IMR-90 (cell line): ENCODE measurements around the gene BLTP3A. TPM values are rescaled to one million over a fixed set of nuclear protein-coding genes. Genes with fewer than 3 reads are reported as not detected.

Experiments
- ATAC-seq: fragments of 200-7000 bp; cut with Tn5 transposase; 2 replicates; pipeline ENCODE4 v1.9.1; 2020; ENCODE audit warnings: low read depth, mild to moderate bottlenecking, moderate library complexity
- BruUV-seq: library from RNA; stranded (reverse); fragments of 400-500 nt; replicated peaks from 2 replicates; lab custom pipeline; 2021; lab: Mats Ljungman, UMichigan
- CTCF ChIA-PET: fragments of 300-600 bp; formaldehyde crosslinking; extraction: SDS; loops from one replicate; lab custom pipeline; 2021; ENCODE audit warnings: antibody characterized with exemption; lab: Yijun Ruan, JAX
- POLR2A ChIA-PET: fragments of 300-600 bp; sonication (Branson Sonifier 250); formaldehyde crosslinking; loops from one replicate; lab custom pipeline; 2022; ENCODE audit warnings: antibody characterized with exemption; ENCODE audit not compliant: unreplicated experiment; lab: Charles Lee
- DNase-seq: peaks from one replicate; pipeline ENCODE4 v3.0.0; 2013
- H2AFZ ChIP-seq: replicated peaks from 2 replicates; pipeline ENCODE3; 2013; ENCODE audit warnings: low read length, mild to moderate bottlenecking; ENCODE audit not compliant: poor library complexity
- H2AK5ac ChIP-seq: 2 replicates; pipeline ENCODE4 v1.6.1; 2013; ENCODE audit warnings: low read depth, low read length, inconsistent platforms
- H2AK9ac ChIP-seq: replicated peaks from 2 replicates; pipeline ENCODE3; 2013; ENCODE audit warnings: mild to moderate bottlenecking, low read depth, low read length, moderate library complexity; ENCODE audit not compliant: poor library complexity
- H2BK120ac ChIP-seq: 2 replicates; pipeline ENCODE4 v1.6.1; 2013; ENCODE audit warnings: low read depth, low read length, inconsistent platforms
- H2BK15ac ChIP-seq: 3 replicates; pipeline ENCODE4 v1.6.1; 2013; ENCODE audit warnings: low read depth, low read length, inconsistent platforms
- H2BK20ac ChIP-seq: 2 replicates; pipeline ENCODE4 v1.6.1; 2013; ENCODE audit warnings: low read depth, mild to moderate bottlenecking, inconsistent platforms, low read length, moderate library complexity
- H2BK5ac ChIP-seq: 2 replicates; pipeline ENCODE4 v1.6.1; 2013; ENCODE audit warnings: mild to moderate bottlenecking, low read depth, low read length, inconsistent platforms; ENCODE audit not compliant: poor library complexity, severe bottlenecking
- H3K14ac ChIP-seq: replicated peaks from 2 replicates; pipeline ENCODE4 v1.6.1; 2013; ENCODE audit warnings: low read depth, low read length, inconsistent platforms
- H3K18ac ChIP-seq: 2 replicates; pipeline ENCODE4 v1.6.1; 2013; ENCODE audit warnings: low read depth, low read length, control low read depth
- H3K23ac ChIP-seq: 2 replicates; pipeline ENCODE4 v1.6.1; 2013; ENCODE audit warnings: low read depth, low read length, inconsistent platforms
- H3K27ac ChIP-seq: 2 replicates; pipeline ENCODE4 v1.5.1; 2013; ENCODE audit warnings: mild to moderate bottlenecking, control low read depth, low read length; ENCODE audit not compliant: insufficient read depth
- H3K27me3 ChIP-seq: 2 replicates; pipeline ENCODE4 v1.6.1; 2013; ENCODE audit warnings: low read length; ENCODE audit not compliant: control insufficient read depth, insufficient read depth
- H3K36me3 ChIP-seq: 2 replicates; pipeline ENCODE4 v1.6.1; 2013; ENCODE audit warnings: low read length, mixed read lengths; ENCODE audit not compliant: control insufficient read depth, insufficient read depth
- H3K4ac ChIP-seq: 2 replicates; pipeline ENCODE4 v1.6.1; 2013; ENCODE audit warnings: low read depth, low read length, inconsistent platforms
- H3K4me1 ChIP-seq: 2 replicates; pipeline ENCODE4 v1.6.1; 2013; ENCODE audit warnings: low read length, mixed read lengths; ENCODE audit not compliant: control insufficient read depth, insufficient read depth
- H3K4me2 ChIP-seq: 2 replicates; pipeline ENCODE4 v1.6.1; 2013; ENCODE audit warnings: low read depth, mild to moderate bottlenecking, control low read depth, low read length, moderate library complexity
- H3K4me3 ChIP-seq: 2 replicates; pipeline ENCODE4 v1.5.1; 2013; ENCODE audit warnings: low read depth, mild to moderate bottlenecking, control low read depth, low read length, moderate library complexity; ENCODE audit not compliant: insufficient read depth
- H3K56ac ChIP-seq: 2 replicates; pipeline ENCODE4 v1.6.1; 2013; ENCODE audit warnings: low read length, inconsistent platforms; ENCODE audit not compliant: insufficient read depth; ENCODE audit errors: extremely low read depth
- H3K79me1 ChIP-seq, 2 experiments: 2 replicates each; pipeline ENCODE4 v1.6.1; 2013; ENCODE audit warnings: low read length in 2 of 2, inconsistent platforms in 1 of 2, low read depth in 1 of 2
- H3K9ac ChIP-seq: 2 replicates; pipeline ENCODE4 v1.6.1; 2013; ENCODE audit warnings: low read depth, low read length, control low read depth
- H3K9me1 ChIP-seq: 2 replicates; pipeline ENCODE4 v1.6.1; 2013; ENCODE audit warnings: low read length, inconsistent platforms; ENCODE audit not compliant: insufficient read depth
- H3K9me3 ChIP-seq: 2 replicates; pipeline ENCODE4 v1.6.1; 2013; ENCODE audit warnings: low read length; ENCODE audit not compliant: control insufficient read depth, insufficient read depth
- H4K20me1 ChIP-seq: 2 replicates; pipeline ENCODE4 v1.6.1; 2013; ENCODE audit warnings: low read length, inconsistent platforms; ENCODE audit not compliant: insufficient read depth
- H4K5ac ChIP-seq: 2 replicates; pipeline ENCODE4 v1.6.1; 2013; ENCODE audit warnings: mild to moderate bottlenecking, low read depth, low read length, control low read depth
- H4K8ac ChIP-seq, 2 experiments: 2 replicates each; pipeline ENCODE4 v1.6.1; 2013; ENCODE audit warnings: low read depth in 2 of 2, low read length in 2 of 2, control low read depth in 1 of 2, inconsistent platforms in 1 of 2
- H4K91ac ChIP-seq: 2 replicates; pipeline ENCODE4 v1.6.1; 2013; ENCODE audit warnings: low read depth, low read length, inconsistent platforms; ENCODE audit not compliant: insufficient read depth
- BHLHE40 ChIP-seq: fragments of 150-350 bp; IDR thresholded peaks from 2 replicates; pipeline ENCODE4 v1.6.1; 2016; ENCODE audit warnings: mild to moderate bottlenecking, low read depth, low read length
- CEBPB ChIP-seq: IDR thresholded peaks from 2 replicates; pipeline ENCODE4 v1.6.1; 2012; ENCODE audit warnings: low read depth, low read length, improper control_type of control experiment
- CHD1 ChIP-seq: IDR thresholded peaks from 2 replicates; pipeline ENCODE4 v1.6.1; 2012; ENCODE audit warnings: low read depth, low read length, improper control_type of control experiment
- CTCF ChIP-seq: conservative IDR thresholded peaks from 2 replicates; pipeline ENCODE4 v1.5.1; 2012; ENCODE audit warnings: mild to moderate bottlenecking, low read depth, low read length, improper control_type of control experiment
- FOS ChIP-seq: fragments of 150-350 bp; IDR thresholded peaks from 2 replicates; pipeline ENCODE4 v1.6.1; 2016; ENCODE audit warnings: low read depth, low read length
- MAZ ChIP-seq: IDR thresholded peaks from 2 replicates; pipeline ENCODE4 v1.6.1; 2012; ENCODE audit warnings: low read depth, mild to moderate bottlenecking, low read length, improper control_type of control experiment, moderate library complexity, borderline replicate concordance
- MXI1 ChIP-seq: IDR thresholded peaks from 2 replicates; pipeline ENCODE4 v1.6.1; 2012; ENCODE audit warnings: low read depth, mild to moderate bottlenecking, low read length, moderate library complexity, borderline replicate concordance
- NFE2L2 ChIP-seq: fragments of 150-350 bp; IDR thresholded peaks from 2 replicates; pipeline ENCODE4 v1.6.1; 2016; ENCODE audit warnings: low read depth, mild to moderate bottlenecking, low read length
- RAD21 ChIP-seq: IDR thresholded peaks from 2 replicates; pipeline ENCODE4 v1.6.1; 2012; ENCODE audit warnings: low read length, improper control_type of control experiment
- RCOR1 ChIP-seq: IDR thresholded peaks from 2 replicates; pipeline ENCODE4 v1.6.1; 2012; ENCODE audit warnings: mild to moderate bottlenecking, low read length, improper control_type of control experiment; ENCODE audit not compliant: insufficient replicate concordance
- WGBS, 2 experiments: methylation state at CpG; one replicate each; pipeline versions ENCODE4 v1.1.5 to v1.1.7; 2013; ENCODE audit warnings: missing lambda C conversion rate in 2 of 2; ENCODE audit not compliant: insufficient read length in 1 of 2; ENCODE audit errors: extremely low coverage in 2 of 2; 5-methylcytosine and 5-hydroxymethylcytosine counted together
- dilution Hi-C: fragments of 300-500 bp; cut with HindIII; formaldehyde crosslinking; loops from one replicate; pipeline ENCODE4 v1.14.3; 2018; ENCODE audit warnings: low sequenced_read_pairs; ENCODE audit not compliant: unreplicated experiment
- in situ Hi-C: fragments of 300-500 bp; cut with MboI; formaldehyde crosslinking; loops from 3 replicates; pipeline ENCODE4 v1.14.3; 2019; ENCODE audit warnings: low sequenced_read_pairs, inconsistent platforms, mixed read lengths
- intact Hi-C: fragments of 100-400 bp; cut with micrococcal nuclease; formaldehyde crosslinking; loops from 2 replicates; pipeline ENCODE4 v1.10.0; 2022
- polyA plus RNA-seq, 3 experiments: library from polyadenylated mRNA; depleted of rRNA; stranded (reverse); fragments of >200 nt; gene quantifications; 2 replicates each; pipeline ENCODE4 v1.2.3, GENCODE V29; 2012; ENCODE audit warnings: low replicate concordance in 1 of 3
- total RNA-seq: library from RNA; depleted of rRNA; stranded (reverse); fragments of >200 nt; gene quantifications from 2 replicates; pipeline ENCODE4 v1.2.3, GENCODE V29; 2012
- TF ChIP-seq, protein P1 (sequence below): fragments of 150-350 bp; IDR thresholded peaks from 2 replicates; pipeline ENCODE4 v1.6.1; 2017; ENCODE audit warnings: mild to moderate bottlenecking, antibody characterized with exemption, low read length, low read depth
- TF ChIP-seq, protein P2 (sequence below): fragments of 150-350 bp; IDR thresholded peaks from 2 replicates; pipeline ENCODE4 v1.6.1; 2016; ENCODE audit warnings: low read depth, mild to moderate bottlenecking, low read length, moderate library complexity, borderline replicate concordance

Gene BLTP3A
- total and polyA plus RNA-seq, 2 of the 4 experiments (the other 2 are of a cell fraction), result 3.0 to 4.7 TPM

DNA sequence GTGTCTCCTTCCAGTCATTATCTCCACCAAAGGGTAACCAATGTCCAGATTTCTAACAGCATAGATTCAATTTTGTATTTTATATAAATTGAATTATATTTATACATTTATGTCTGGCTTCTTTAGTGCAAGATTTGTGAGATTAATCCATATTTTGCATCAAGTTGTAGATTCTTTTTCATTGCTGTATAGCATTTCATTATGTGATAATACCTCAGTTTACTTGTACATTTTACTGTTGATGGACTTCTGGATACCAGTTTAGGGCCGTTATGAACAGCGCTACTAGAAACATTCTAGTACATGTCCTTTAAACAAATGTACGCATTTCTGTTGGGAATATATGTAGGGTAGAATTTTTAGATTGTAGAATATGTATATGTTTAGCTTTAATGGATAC, 6.2 kb downstream of the BLTP3A start:
- ATAC-seq, result no peak
- H3K79me1 ChIP-seq, result peaks cover 2 to 4% of the 10 kb centered on the region in 2 experiments; a peak in 3 of 4 replicates
- H2BK5ac ChIP-seq, result no peak overlapping the region
- H3K4me3 ChIP-seq, result no peak overlapping the region
- H2BK20ac ChIP-seq, result no peak overlapping the region
- H3K9me1 ChIP-seq, result peaks cover 6% of the 10 kb centered on the region; the same call in 1 of the 2 replicates
- H3K4me1 ChIP-seq, result 0 out of 2 replicates have a peak, but pooled peaks cover 2% of the 10 kb centered on the region
- WGBS, 2 experiments, result no CpG with 5 or more reads among the region's 3 CpGs
- H4K91ac ChIP-seq, result no peak overlapping the region
- no peaks in the 10 kb centered on the region for H3K36me3 ChIP-seq
- no peak overlapping the region for H4K8ac ChIP-seq
- no peaks in the 10 kb centered on the region for H3K27me3 ChIP-seq
- no peak overlapping the region for H2AK9ac ChIP-seq
- no peak overlapping the region for H3K9ac ChIP-seq
- in situ Hi-C loops, result no loop called here
- no peak overlapping the region for H4K5ac ChIP-seq
- no peak overlapping the region for H3K18ac ChIP-seq
- intact Hi-C loops, result no loop called here
- H2BK120ac ChIP-seq, result no peak overlapping the region
- H2AK5ac ChIP-seq, result no peak overlapping the region
- no peaks in the 10 kb centered on the region for H3K9me3 ChIP-seq
- H2AFZ ChIP-seq, result no peak overlapping the region
- dilution Hi-C loops, result no loop called here
- H3K14ac ChIP-seq, result no peak overlapping the region
- POLR2A ChIA-PET, result no interaction called here
- H3K4me2 ChIP-seq, result no peak overlapping the region
- H4K20me1 ChIP-seq, result peaks cover 19% of the 10 kb centered on the region; the same call in 1 of the 2 replicates
- H3K23ac ChIP-seq, result no peak overlapping the region
- TF ChIP-seq, protein P1, sequence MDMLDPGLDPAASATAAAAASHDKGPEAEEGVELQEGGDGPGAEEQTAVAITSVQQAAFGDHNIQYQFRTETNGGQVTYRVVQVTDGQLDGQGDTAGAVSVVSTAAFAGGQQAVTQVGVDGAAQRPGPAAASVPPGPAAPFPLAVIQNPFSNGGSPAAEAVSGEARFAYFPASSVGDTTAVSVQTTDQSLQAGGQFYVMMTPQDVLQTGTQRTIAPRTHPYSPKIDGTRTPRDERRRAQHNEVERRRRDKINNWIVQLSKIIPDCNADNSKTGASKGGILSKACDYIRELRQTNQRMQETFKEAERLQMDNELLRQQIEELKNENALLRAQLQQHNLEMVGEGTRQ, result no peak
- TF ChIP-seq RCOR1, result no peak
- TF ChIP-seq MAZ, result no peak
- TF ChIP-seq FOS, result no peak
- no peak for TF ChIP-seq RAD21
- no peak for TF ChIP-seq CEBPB
- TF ChIP-seq, protein P2, sequence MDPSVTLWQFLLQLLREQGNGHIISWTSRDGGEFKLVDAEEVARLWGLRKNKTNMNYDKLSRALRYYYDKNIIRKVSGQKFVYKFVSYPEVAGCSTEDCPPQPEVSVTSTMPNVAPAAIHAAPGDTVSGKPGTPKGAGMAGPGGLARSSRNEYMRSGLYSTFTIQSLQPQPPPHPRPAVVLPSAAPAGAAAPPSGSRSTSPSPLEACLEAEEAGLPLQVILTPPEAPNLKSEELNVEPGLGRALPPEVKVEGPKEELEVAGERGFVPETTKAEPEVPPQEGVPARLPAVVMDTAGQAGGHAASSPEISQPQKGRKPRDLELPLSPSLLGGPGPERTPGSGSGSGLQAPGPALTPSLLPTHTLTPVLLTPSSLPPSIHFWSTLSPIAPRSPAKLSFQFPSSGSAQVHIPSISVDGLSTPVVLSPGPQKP, result no peak
- TF ChIP-seq CTCF, result no peak
- no peak for TF ChIP-seq MXI1
- no peak for TF ChIP-seq NFE2L2
- TF ChIP-seq BHLHE40, result no peak
- no peak for TF ChIP-seq CHD1
- H2BK15ac ChIP-seq, result no peak overlapping the region
- CTCF ChIA-PET, result no interaction called here
- H3K56ac ChIP-seq, result no peak overlapping the region
- DNase-seq, result no peak
- no peak overlapping the region for H3K27ac ChIP-seq
- no peak overlapping the region for H3K4ac ChIP-seq
- BruUV-seq, result no TSS peak
